ENCODE measurements around the gene NRL. TPM values are rescaled to one million over a fixed set of nuclear protein-coding genes. Genes with fewer than 3 reads are reported as not detected.

Gene NRL
- polyA plus RNA-seq, 1 donor (not counting 4 experiments of a cell fraction or from before 2014, with no cell fraction given) = 0.29 TPM

DNA sequence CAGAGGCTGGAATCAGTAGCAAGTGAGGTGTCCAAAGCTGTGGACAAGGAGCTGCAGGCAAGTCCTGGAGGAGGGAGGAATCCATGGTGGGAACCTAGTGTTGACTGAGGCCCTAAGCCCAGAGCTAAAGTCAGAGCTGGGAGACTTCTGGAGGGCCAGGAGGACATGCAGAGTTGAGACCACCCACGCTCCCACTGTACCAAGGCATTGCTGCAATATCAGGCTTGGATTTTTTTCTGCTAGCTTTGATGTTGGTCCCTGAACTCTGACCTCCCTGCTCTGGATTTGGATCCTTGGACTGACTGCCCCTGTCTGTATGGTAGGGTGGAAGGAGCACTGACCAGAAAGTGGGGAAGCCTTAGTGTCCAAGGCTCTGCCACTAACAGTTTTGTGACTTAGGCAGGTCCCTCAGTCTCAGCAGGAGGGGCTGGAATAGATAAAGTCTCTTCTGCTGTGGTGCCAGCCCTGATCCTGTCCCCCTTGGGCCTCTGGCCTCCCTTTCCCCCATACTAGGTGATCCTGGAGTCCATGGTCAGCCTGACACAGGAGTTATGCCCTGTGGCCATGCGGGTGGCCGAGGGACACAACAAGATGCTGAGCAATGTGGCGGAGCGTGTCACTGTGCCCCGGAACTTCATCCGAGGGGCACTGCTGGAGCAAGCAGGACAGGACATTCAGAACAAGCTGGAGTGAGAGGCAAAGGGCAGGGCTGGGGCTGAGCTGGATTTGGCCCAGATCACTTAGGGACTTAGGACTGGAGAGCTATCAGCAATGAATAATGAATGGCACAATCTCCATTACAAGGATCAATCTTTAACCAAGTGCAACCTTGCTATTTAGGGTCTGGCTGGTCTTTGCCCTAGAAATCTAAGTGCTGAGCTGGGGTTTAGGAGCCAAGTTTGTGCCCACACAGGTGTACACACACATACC is 53.5 kb downstream of the NRL start:
- no peak overlapping the region for H3K4me3 ChIP-seq (ENCODE audit: control insufficient read depth in 2 of 3, extremely low read depth in 1 of 3, insufficient read depth in 2 of 3, low read depth in 1 of 3, low read length in 3 of 3)
- H3K27me3 ChIP-seq (ENCODE audit: control insufficient read depth, extremely low read depth, insufficient read depth, low read length) = no peaks in the 10 kb centered on the region
- H3K9me3 ChIP-seq (ENCODE audit: control insufficient read depth, low read depth, low read length) = no peaks in the 10 kb centered on the region
- no peak overlapping the region for H3K4me2 ChIP-seq (ENCODE audit: control insufficient read depth, extremely low read depth, insufficient read depth, low read depth, low read length)
- no peak overlapping the region for H3K27ac ChIP-seq (ENCODE audit: control insufficient read depth, insufficient read depth, low read length)
- no peaks in the 10 kb centered on the region for H3K9me1 ChIP-seq (ENCODE audit: control insufficient read depth, extremely low read depth, insufficient read depth, low read length)
- no peaks in the 10 kb centered on the region for H3K4me1 ChIP-seq (ENCODE audit: control insufficient read depth, extremely low read depth, insufficient read depth, low read length)
- FAIRE-seq (no peak), DNase-seq (ENCODE audit: low read depth, low spot score) (no peak)
- no peaks in the 10 kb centered on the region for H4K20me1 ChIP-seq (ENCODE audit: control insufficient read depth, extremely low read depth, insufficient read depth, low read length)
- no peaks in the 10 kb centered on the region for H3K36me3 ChIP-seq (ENCODE audit: control insufficient read depth in 2 of 2, extremely low read depth in 1 of 2, insufficient read depth in 2 of 2, low read length in 2 of 2)
- H2AFZ ChIP-seq (ENCODE audit: control insufficient read depth, low read length) = no peak overlapping the region
- H3K9ac ChIP-seq (ENCODE audit: control insufficient read depth, extremely low read depth, insufficient read depth, low read length) = no peak overlapping the region
- H3K79me2 ChIP-seq (ENCODE audit: control insufficient read depth, insufficient read depth, low read length) = no peaks in the 10 kb centered on the region
- dilution Hi-C loops (cut with MboI; ENCODE audit: extremely low pct_ligation_motif_present, low sequenced_read_pairs) = no loop called here
- TF ChIP-seq EZH2 (IDR thresholded peaks at IDR 0.05; ENCODE audit: low read length) = no peak
- TF ChIP-seq, protein P1, sequence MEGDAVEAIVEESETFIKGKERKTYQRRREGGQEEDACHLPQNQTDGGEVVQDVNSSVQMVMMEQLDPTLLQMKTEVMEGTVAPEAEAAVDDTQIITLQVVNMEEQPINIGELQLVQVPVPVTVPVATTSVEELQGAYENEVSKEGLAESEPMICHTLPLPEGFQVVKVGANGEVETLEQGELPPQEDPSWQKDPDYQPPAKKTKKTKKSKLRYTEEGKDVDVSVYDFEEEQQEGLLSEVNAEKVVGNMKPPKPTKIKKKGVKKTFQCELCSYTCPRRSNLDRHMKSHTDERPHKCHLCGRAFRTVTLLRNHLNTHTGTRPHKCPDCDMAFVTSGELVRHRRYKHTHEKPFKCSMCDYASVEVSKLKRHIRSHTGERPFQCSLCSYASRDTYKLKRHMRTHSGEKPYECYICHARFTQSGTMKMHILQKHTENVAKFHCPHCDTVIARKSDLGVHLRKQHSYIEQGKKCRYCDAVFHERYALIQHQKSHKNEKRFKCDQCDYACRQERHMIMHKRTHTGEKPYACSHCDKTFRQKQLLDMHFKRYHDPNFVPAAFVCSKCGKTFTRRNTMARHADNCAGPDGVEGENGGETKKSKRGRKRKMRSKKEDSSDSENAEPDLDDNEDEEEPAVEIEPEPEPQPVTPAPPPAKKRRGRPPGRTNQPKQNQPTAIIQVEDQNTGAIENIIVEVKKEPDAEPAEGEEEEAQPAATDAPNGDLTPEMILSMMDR (optimal IDR thresholded peaks at IDR 0.05 in 1 of 3, IDR thresholded peaks at IDR 0.05 in 1 of 3, conservative IDR thresholded peaks at IDR 0.05 in 1 of 3; ENCODE audit: extremely low read depth in 1 of 3, insufficient read depth in 2 of 3, low read length in 3 of 3) = no peak

DNA sequence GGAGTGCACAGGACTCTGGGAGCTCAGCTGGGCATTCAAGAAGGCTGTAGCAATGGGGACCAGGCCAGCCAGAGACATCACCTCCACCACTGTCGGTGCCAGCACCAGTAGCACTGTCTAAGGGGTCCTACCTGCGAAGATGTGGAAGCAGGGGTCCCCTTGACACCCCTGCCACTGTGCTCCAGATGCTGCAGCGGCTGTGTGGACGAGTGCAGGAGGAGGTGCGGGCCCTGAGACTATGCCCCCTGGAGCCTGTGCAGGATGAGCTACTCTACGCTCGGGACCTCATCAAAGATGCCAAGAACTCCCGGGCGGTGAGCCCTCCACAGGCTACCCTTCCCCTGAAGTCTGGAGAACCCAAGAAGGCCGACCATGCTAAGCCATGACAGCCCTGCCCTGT is 54.3 kb downstream of the NRL start:
- Histone ChIP-seq H3K9ac (ENCODE audit: control insufficient read depth, extremely low read depth, insufficient read depth, low read length) (no peak overlapping the region), H3K27ac (ENCODE audit: control insufficient read depth, insufficient read depth, low read length) (no peak overlapping the region), H4K20me1 (ENCODE audit: control insufficient read depth, extremely low read depth, insufficient read depth, low read length) (no peaks in the 10 kb centered on the region), H3K27me3 (ENCODE audit: control insufficient read depth, extremely low read depth, insufficient read depth, low read length) (no peaks in the 10 kb centered on the region), H3K9me1 (ENCODE audit: control insufficient read depth, extremely low read depth, insufficient read depth, low read length) (no peaks in the 10 kb centered on the region), H3K9me3 (ENCODE audit: control insufficient read depth, low read depth, low read length) (no peaks in the 10 kb centered on the region), H2AFZ (ENCODE audit: control insufficient read depth, low read length) (no peak overlapping the region), H3K4me3 (ENCODE audit: control insufficient read depth in 2 of 3, extremely low read depth in 1 of 3, insufficient read depth in 2 of 3, low read depth in 1 of 3, low read length in 3 of 3) (no peak overlapping the region), H3K4me1 (ENCODE audit: control insufficient read depth, extremely low read depth, insufficient read depth, low read length) (no peaks in the 10 kb centered on the region), H3K4me2 (ENCODE audit: control insufficient read depth, extremely low read depth, insufficient read depth, low read depth, low read length) (no peak overlapping the region), H3K36me3 (ENCODE audit: control insufficient read depth in 2 of 2, extremely low read depth in 1 of 2, insufficient read depth in 2 of 2, low read length in 2 of 2) (no peaks in the 10 kb centered on the region), H3K79me2 (ENCODE audit: control insufficient read depth, insufficient read depth, low read length) (no peaks in the 10 kb centered on the region)
- TF ChIP-seq, protein P1 (optimal IDR thresholded peaks at IDR 0.05 in 1 of 3, IDR thresholded peaks at IDR 0.05 in 1 of 3, conservative IDR thresholded peaks at IDR 0.05 in 1 of 3; ENCODE audit: extremely low read depth in 1 of 3, insufficient read depth in 2 of 3, low read length in 3 of 3) = no peak
- dilution Hi-C loops (cut with MboI; ENCODE audit: extremely low pct_ligation_motif_present, low sequenced_read_pairs) = no loop called here
- FAIRE-seq = no peak
- DNase-seq (ENCODE audit: low read depth, low spot score) = no peak

All from keratinocyte (primary cell).